GM23248 (cell line): Measurements from ENCODE around the gene TOR3A. TPM values are rescaled to one million over a fixed set of nuclear protein-coding genes. Genes with fewer than 3 reads are reported as not detected.
A peak's percentile ranks its signal among the peaks of the same experiment; 100 is the strongest.

ENCODE experiments used
- DNase-seq: peaks from one replicate; pipeline ENCODE4 v3.0.0-alpha.2; 2015
- H2AFZ ChIP-seq: fragments of 200-600 bp; sonication (generic); 2 replicates; pipeline ENCODE4 v1.6.1; 2016; ENCODE audit warnings: antibody characterized with exemption
- H3F3A ChIP-seq: fragments of 200-600 bp; sonication (generic); 2 replicates; pipeline ENCODE4 v1.6.1; 2016; ENCODE audit warnings: mild to moderate bottlenecking, antibody characterized with exemption, mixed run types; ENCODE audit not compliant: insufficient read depth
- H3K27ac ChIP-seq: fragments of 200-600 bp; sonication (generic); 2 replicates; pipeline ENCODE4 v1.5.1; 2016; ENCODE audit warnings: mild to moderate bottlenecking
- H3K27me3 ChIP-seq: fragments of 200-600 bp; sonication (generic); replicated peaks from 2 replicates; pipeline ENCODE4 v1.6.1; 2016; ENCODE audit warnings: mild to moderate bottlenecking; ENCODE audit not compliant: insufficient read depth
- H3K36me3 ChIP-seq: fragments of 200-600 bp; sonication (generic); 2 replicates; pipeline ENCODE4 v1.6.1; 2016; ENCODE audit warnings: low read depth, mild to moderate bottlenecking
- H3K4me1 ChIP-seq: fragments of 200-600 bp; sonication (generic); 2 replicates; pipeline ENCODE4 v1.6.1; 2016; ENCODE audit warnings: mild to moderate bottlenecking; ENCODE audit not compliant: insufficient read depth
- H3K4me2 ChIP-seq: fragments of 200-600 bp; sonication (generic); one replicate; pipeline ENCODE4 v1.6.1; 2016; ENCODE audit warnings: mild to moderate bottlenecking; ENCODE audit not compliant: unreplicated experiment
- H3K4me3 ChIP-seq: fragments of 200-600 bp; sonication (generic); 2 replicates; pipeline ENCODE4 v1.5.1; 2016; ENCODE audit warnings: mild to moderate bottlenecking
- H3K79me2 ChIP-seq: fragments of 200-600 bp; sonication (generic); 2 replicates; pipeline ENCODE4 v1.6.1; 2016; ENCODE audit warnings: mild to moderate bottlenecking; ENCODE audit not compliant: insufficient read depth
- H3K9ac ChIP-seq: fragments of 200-600 bp; sonication (generic); 2 replicates; pipeline ENCODE4 v1.6.1; 2016; ENCODE audit warnings: mild to moderate bottlenecking
- H3K9me2 ChIP-seq: fragments of 200-600 bp; sonication (generic); 2 replicates; pipeline ENCODE4 v1.6.1; 2016; ENCODE audit warnings: mixed run types, mild to moderate bottlenecking, moderate library complexity; ENCODE audit not compliant: insufficient read depth
- H3K9me3 ChIP-seq: fragments of 200-600 bp; sonication (generic); one replicate; pipeline ENCODE4 v1.6.1; 2017; ENCODE audit warnings: low read depth
- H4K20me1 ChIP-seq: fragments of 200-600 bp; sonication (generic); 2 replicates; pipeline ENCODE4 v1.6.0; 2016; ENCODE audit not compliant: insufficient read depth
- EZH2 ChIP-seq: fragments of 200-600 bp; sonication (generic); IDR thresholded peaks from 2 replicates; pipeline ENCODE4 v1.6.1; 2018; ENCODE audit warnings: antibody characterized with exemption, mild to moderate bottlenecking; ENCODE audit not compliant: insufficient read depth, poor library complexity, severe bottlenecking
- EZH2phosphoT487 ChIP-seq: fragments of 200-600 bp; sonication (generic); IDR thresholded peaks from 2 replicates; pipeline ENCODE4 v1.6.1; 2018; ENCODE audit warnings: antibody characterized with exemption, moderate library complexity, mild to moderate bottlenecking, low read depth; ENCODE audit not compliant: insufficient read depth
- WGBS, 2 experiments: methylation state at CpG; one replicate each; pipeline ENCODE4 v1.1.6; 2015 to 2017; ENCODE audit warnings: low lambda C conversion rate in 2 of 2, low coverage in 1 of 2; ENCODE audit errors: missing lambda C conversion rate in 2 of 2; 5-methylcytosine and 5-hydroxymethylcytosine counted together
- in situ Hi-C: fragments of 300-500 bp; cut with MboI; formaldehyde crosslinking; loops from 2 replicates; pipeline ENCODE4 v1.15.0; 2020
- polyA plus RNA-seq: library from polyadenylated mRNA; unstranded; fragments of >200 nt; fragmentation: Nextera tagmentation; extraction: Ambion mirVana; gene quantifications from 2 replicates; pipeline ENCODE4 v1.2.1, GENCODE V29; 2016
- small RNA-seq: library from RNA; depleted of rRNA; stranded (forward); fragments of <200 nt; gene quantifications from one replicate; pipeline ENCODE3, GENCODE V24; 2014; ENCODE audit warnings: low read depth, low replicate concordance
- total RNA-seq: library from RNA; depleted of rRNA; stranded (reverse); fragments of >200 nt; shearing (Covaris generic); gene quantifications from 2 replicates; pipeline ENCODE4 v1.2.3, GENCODE V29; 2014; rRNA removed

The TOR3A gene
- total and polyA plus RNA-seq, 2 experiments from 2014 or later = 22.2 to 45.5 TPM

- Histone ChIP-seq H4K20me1 (peaks cover 9% of the 10 kb centered on the region), H3K79me2 (peaks cover 89% of the 10 kb centered on the region), H3K4me1 (peaks cover 58% of the 10 kb centered on the region), H3K9me3 (no peaks in the 10 kb centered on the region), H2AFZ (no peak overlapping the region), H3F3A (peaks cover 61% of the 10 kb centered on the region), H3K4me3 (peak overlapping the region; percentile 88), H3K27ac (peak overlapping the region; percentile 98), H3K9ac (peak overlapping the region; percentile 98), H3K36me3 (peaks cover 8% of the 10 kb centered on the region; the same call in 1 of the 2 replicates), H3K27me3 (no peaks in the 10 kb centered on the region), H3K4me2 (peak overlapping the region; percentile 96), H3K9me2 (no peaks in the 10 kb centered on the region)
- no peak for TF ChIP-seq EZH2
- TF ChIP-seq EZH2phosphoT487 = no peak
- peak; percentile 95 for DNase-seq
- in situ Hi-C loops = no loop called here
- 0 to 1% methylated on average over 3 of the region's 3 CpGs for WGBS, 2 experiments
Observed at GRCh38 chr1:179143322-179143721, 61.5 kb downstream of the TOR3A start.

GRCh38 chr1:179144626-179145025 lies 62.8 kb downstream of the TOR3A start:
- Histone ChIP-seq H3K79me2 (peaks cover 89% of the 10 kb centered on the region), H4K20me1 (peaks cover 9% of the 10 kb centered on the region), H3K27ac (peak overlapping the region; percentile 98), H3K4me2 (peak overlapping the region; percentile 37), H3K27me3 (no peaks in the 10 kb centered on the region), H3K9me3 (no peaks in the 10 kb centered on the region), H3K4me3 (no peak overlapping the region), H2AFZ (no peak overlapping the region), H3K36me3 (peaks cover 8% of the 10 kb centered on the region; the same call in 1 of the 2 replicates), H3K9me2 (no peaks in the 10 kb centered on the region), H3K4me1 (peaks cover 50% of the 10 kb centered on the region), H3K9ac (peak overlapping the region; percentile 59; the same call in 1 of the 2 replicates), H3F3A (peaks cover 53% of the 10 kb centered on the region)
- TF ChIP-seq EZH2phosphoT487 = no peak
- TF ChIP-seq EZH2 = no peak
- DNase-seq = peak; percentile 78
- in situ Hi-C loops = no loop called here
- 3 to 4% methylated on average over 1 of the region's 1 CpG for WGBS, 2 experiments

GRCh38 chr1:179145521-179145920 lies 63.7 kb downstream of the TOR3A start:
- H3F3A ChIP-seq = peaks cover 45% of the 10 kb centered on the region
- peaks cover 3% of the 10 kb centered on the region for H4K20me1 ChIP-seq
- H3K9me2 ChIP-seq = no peaks in the 10 kb centered on the region
- H3K9ac ChIP-seq = no peak overlapping the region
- H3K27ac ChIP-seq = no peak overlapping the region
- 0 out of 2 replicates have a peak, but pooled peaks cover 2% of the 10 kb centered on the region for H3K36me3 ChIP-seq
- H2AFZ ChIP-seq = no peak overlapping the region
- H3K4me2 ChIP-seq = no peak overlapping the region
- peaks cover 45% of the 10 kb centered on the region for H3K4me1 ChIP-seq
- in situ Hi-C loops = no loop called here
- no peaks in the 10 kb centered on the region for H3K27me3 ChIP-seq
- TF ChIP-seq EZH2 (no peak), EZH2phosphoT487 (no peak)
- no peak for DNase-seq
- 96 to 98% methylated on average over 3 of the region's 3 CpGs for WGBS, 2 experiments
- H3K79me2 ChIP-seq = peaks cover 89% of the 10 kb centered on the region
- H3K4me3 ChIP-seq = no peak overlapping the region
- H3K9me3 ChIP-seq = no peaks in the 10 kb centered on the region

Small RNA genes within 50 kb of the gene (small RNA-seq; reads per million reads assigned to genes)
- gene AL512326.3 = not detected

Other genes with a start within 250 kb of the TOR3A start
- gene ANGPTL1, start 211.0 kb upstream of the TOR3A start, total RNA-seq = 3.5 and 4.7 TPM in 2 replicates
- gene ANGPTL1, start 211.0 kb upstream of the TOR3A start, polyA plus RNA-seq = 3.6 and 4.1 TPM in 2 replicates
- gene FAM20B, start 56.2 kb upstream of the TOR3A start, total RNA-seq = 34.9 and 47.6 TPM in 2 replicates
- 10.6 and 12.6 TPM in 2 replicates for gene FAM20B, start 56.2 kb upstream of the TOR3A start, polyA plus RNA-seq
- 38.6 and 43.3 TPM in 2 replicates for gene ABL2, start 147.6 kb downstream of the TOR3A start, total RNA-seq
- 10.0 and 13.2 TPM in 2 replicates for gene ABL2, start 147.6 kb downstream of the TOR3A start, polyA plus RNA-seq
- 18.2 and 22.4 TPM in 2 replicates for gene SOAT1, start 211.7 kb downstream of the TOR3A start, total RNA-seq
- 70.2 and 77.6 TPM in 2 replicates for gene SOAT1, start 211.7 kb downstream of the TOR3A start, polyA plus RNA-seq